KMS-11 (cell line): ENCODE results near the gene NYNRIN.

Experiments used
- H2AFZ ChIP-seq: fragments of 200-600 bp; sonication (generic); 2 replicates; pipeline ENCODE4 v1.6.1; 2016; ENCODE audit warnings: antibody characterized with exemption, mixed run types, low read depth
- H3K27ac ChIP-seq: fragments of 200-600 bp; sonication (generic); 2 replicates; pipeline ENCODE4 v1.6.1; 2016; ENCODE audit warnings: mild to moderate bottlenecking, mixed run types
- H3K27me3 ChIP-seq: fragments of 200-600 bp; sonication (generic); 2 replicates; pipeline ENCODE4 v1.6.1; 2017; ENCODE audit warnings: mild to moderate bottlenecking, low read depth, mixed run types, moderate library complexity; ENCODE audit not compliant: insufficient read depth
- H3K36me3 ChIP-seq: fragments of 200-600 bp; sonication (generic); 2 replicates; pipeline ENCODE4 v1.6.1; 2017; ENCODE audit warnings: mild to moderate bottlenecking, mixed run types; ENCODE audit not compliant: insufficient read depth
- H3K4me1 ChIP-seq: fragments of 200-600 bp; sonication (generic); 2 replicates; pipeline ENCODE4 v1.6.1; 2016; ENCODE audit warnings: mild to moderate bottlenecking, low read depth, mixed run types; ENCODE audit not compliant: poor library complexity, severe bottlenecking
- H3K4me2 ChIP-seq: fragments of 200-600 bp; sonication (generic); 2 replicates; pipeline ENCODE4 v1.7.0; 2016; ENCODE audit warnings: mild to moderate bottlenecking, mixed run types
- H3K4me3 ChIP-seq: fragments of 200-600 bp; sonication (generic); IDR thresholded peaks from 2 replicates; pipeline ENCODE4 v1.6.1; 2017; ENCODE audit warnings: low read depth, low read length, mixed read lengths; ENCODE audit not compliant: insufficient read depth
- H3K79me2 ChIP-seq: fragments of 200-600 bp; sonication (generic); 2 replicates; pipeline ENCODE4 v1.6.1; 2016; ENCODE audit warnings: low read depth, mixed run types; ENCODE audit not compliant: insufficient read depth
- H3K9ac ChIP-seq: fragments of 200-600 bp; sonication (generic); 2 replicates; pipeline ENCODE4 v1.6.1; 2016; ENCODE audit warnings: mild to moderate bottlenecking, mixed run types
- H4K20me1 ChIP-seq: fragments of 200-600 bp; sonication (generic); 2 replicates; pipeline ENCODE4 v1.6.1; 2016; ENCODE audit warnings: mild to moderate bottlenecking, mixed run types; ENCODE audit not compliant: insufficient read depth
- CTCF ChIP-seq: fragments of 200-600 bp; sonication (generic); conservative IDR thresholded peaks from 2 replicates; pipeline ENCODE4 v1.6.1; 2017; ENCODE audit warnings: low read depth, mild to moderate bottlenecking, antibody characterized with exemption, low read length, moderate library complexity, mixed read lengths

The NYNRIN gene

DNA sequence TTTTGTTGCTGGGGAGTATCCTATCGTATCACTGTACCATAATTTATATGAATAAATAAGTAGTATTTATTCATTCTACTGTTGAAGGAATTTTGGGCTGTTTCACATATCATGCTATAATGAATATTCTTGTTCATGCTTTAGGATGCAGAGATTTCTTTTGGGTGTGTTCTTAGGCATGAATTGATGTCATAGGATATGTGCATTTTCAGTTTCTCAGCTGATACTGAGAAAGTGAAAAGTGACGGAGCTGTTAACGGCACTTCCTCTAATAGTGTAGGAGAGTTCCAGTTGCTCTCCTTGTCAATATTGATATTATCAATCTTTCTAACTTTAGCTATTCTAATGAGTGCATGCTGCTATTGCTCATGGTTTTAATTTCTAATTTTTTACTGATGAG lies 67.0 kb downstream of the NYNRIN start:
- H3K27ac ChIP-seq, result no peak overlapping the region
- H3K4me2 ChIP-seq, result no peak overlapping the region
- no peak overlapping the region for H2AFZ ChIP-seq
- H3K9ac ChIP-seq, result no peak overlapping the region
- no peaks in the 10 kb centered on the region for H4K20me1 ChIP-seq
- H3K79me2 ChIP-seq, result no peaks in the 10 kb centered on the region
- no peak for TF ChIP-seq CTCF
- no peak overlapping the region for H3K4me3 ChIP-seq
- H3K36me3 ChIP-seq, result no peaks in the 10 kb centered on the region
- H3K4me1 ChIP-seq, result no peaks in the 10 kb centered on the region
- no peaks in the 10 kb centered on the region for H3K27me3 ChIP-seq
